H9 (cell line): ENCODE results near the gene PMS1. TPM values are rescaled to one million over a fixed set of nuclear protein-coding genes. Genes with fewer than 3 reads are reported as not detected.

ENCODE experiments used
- DNase-seq: peaks from one replicate; pipeline ENCODE4 v3.0.0-alpha.2; 2017
- H2AFZ ChIP-seq: one replicate; pipeline ENCODE4 v1.6.1; 2013; ENCODE audit warnings: mild to moderate bottlenecking, low read length, control low read depth, moderate library complexity
- H2AK5ac ChIP-seq: 2 replicates; pipeline ENCODE4 v1.6.1; 2013; ENCODE audit warnings: low read length, control low read depth, mixed read lengths; ENCODE audit not compliant: insufficient read length
- H2BK120ac ChIP-seq: one replicate; pipeline ENCODE4 v1.6.1; 2013; ENCODE audit warnings: low read depth, mild to moderate bottlenecking, low read length, control low read depth, inconsistent platforms; ENCODE audit not compliant: poor library complexity, severe bottlenecking
- H2BK12ac ChIP-seq: 2 replicates; pipeline ENCODE4 v1.6.1; 2013; ENCODE audit warnings: low read length, control low read depth, mixed read lengths, low read depth; ENCODE audit not compliant: insufficient read length
- H2BK15ac ChIP-seq: 2 replicates; pipeline ENCODE4 v1.6.1; 2013; ENCODE audit warnings: low read depth, low read length, control low read depth
- H2BK20ac ChIP-seq: one replicate; pipeline ENCODE4 v1.6.1; 2013; ENCODE audit warnings: low read depth, mild to moderate bottlenecking, low read length, control low read depth, inconsistent platforms; ENCODE audit not compliant: poor library complexity, severe bottlenecking
- H2BK5ac ChIP-seq: 2 replicates; pipeline ENCODE4 v1.6.1; 2013; ENCODE audit warnings: low read length, control low read depth, mixed read lengths; ENCODE audit not compliant: insufficient read length
- H3K14ac ChIP-seq: 2 replicates; pipeline ENCODE4 v1.6.1; 2013; ENCODE audit warnings: low read length, control low read depth; ENCODE audit not compliant: insufficient read depth
- H3K18ac ChIP-seq: 2 replicates; pipeline ENCODE4 v1.6.1; 2013; ENCODE audit warnings: low read depth, mild to moderate bottlenecking, mixed read lengths, low read length, control low read depth; ENCODE audit not compliant: insufficient read length
- H3K23ac ChIP-seq: 2 replicates; pipeline ENCODE4 v1.6.1; 2013; ENCODE audit warnings: low read length, control low read depth, mixed read lengths, low read depth; ENCODE audit not compliant: insufficient read length
- H3K23me2 ChIP-seq: 2 replicates; pipeline ENCODE4 v1.6.1; 2013; ENCODE audit warnings: low read depth, mild to moderate bottlenecking, mixed read lengths, low read length, control low read depth; ENCODE audit not compliant: insufficient read length, poor library complexity, severe bottlenecking
- H3K27ac ChIP-seq: 2 replicates; pipeline ENCODE4 v1.5.1; 2013; ENCODE audit warnings: low read length, control low read depth, mixed read lengths, low read depth; ENCODE audit not compliant: insufficient read length
- H3K27me3 ChIP-seq: 2 replicates; pipeline ENCODE4 v1.6.1; 2013; ENCODE audit warnings: low read length, control low read depth, inconsistent platforms; ENCODE audit not compliant: insufficient read depth
- H3K4ac ChIP-seq: 2 replicates; pipeline ENCODE4 v1.6.1; 2013; ENCODE audit warnings: low read depth, mild to moderate bottlenecking, control low read depth, inconsistent platforms, low read length, moderate library complexity
- H3K4me1 ChIP-seq: 2 replicates; pipeline ENCODE4 v1.6.1; 2013; ENCODE audit warnings: low read length, control low read depth, inconsistent platforms; ENCODE audit not compliant: insufficient read depth
- H3K4me2 ChIP-seq: 2 replicates; pipeline ENCODE4 v1.6.1; 2013; ENCODE audit warnings: low read length, control low read depth, mixed read lengths; ENCODE audit not compliant: insufficient read length, insufficient read depth
- H3K56ac ChIP-seq: 2 replicates; pipeline ENCODE4 v1.6.1; 2013; ENCODE audit warnings: low read depth, mild to moderate bottlenecking, mixed read lengths, low read length, control low read depth; ENCODE audit not compliant: insufficient read length
- H3K79me1 ChIP-seq: 2 replicates; pipeline ENCODE4 v1.6.1; 2013; ENCODE audit warnings: low read depth, mild to moderate bottlenecking, moderate library complexity, low read length, control low read depth, inconsistent platforms; ENCODE audit not compliant: insufficient read depth, poor library complexity, severe bottlenecking
- H3K79me2 ChIP-seq: 2 replicates; pipeline ENCODE4 v1.6.1; 2013; ENCODE audit warnings: low read length, control low read depth, inconsistent platforms; ENCODE audit not compliant: insufficient read depth
- H3K9ac ChIP-seq: 2 replicates; pipeline ENCODE4 v1.6.1; 2013; ENCODE audit warnings: low read length, control low read depth, mixed read lengths; ENCODE audit not compliant: insufficient read length; ENCODE audit errors: extremely low read depth
- H3K9me3 ChIP-seq: one replicate; pipeline ENCODE4 v1.6.1; 2013; ENCODE audit warnings: low read depth, low read length, inconsistent platforms; ENCODE audit not compliant: control insufficient read depth
- H3T11ph ChIP-seq: one replicate; pipeline ENCODE4 v1.6.1; 2013; ENCODE audit warnings: mild to moderate bottlenecking, low read length, control low read depth, inconsistent platforms
- H4K20me1 ChIP-seq: one replicate; pipeline ENCODE4 v1.6.1; 2013; ENCODE audit not compliant: control insufficient read depth, insufficient read length, insufficient read depth
- H4K5ac ChIP-seq: 2 replicates; pipeline ENCODE4 v1.6.1; 2013; ENCODE audit warnings: low read depth, mild to moderate bottlenecking, mixed read lengths, low read length, control low read depth; ENCODE audit not compliant: insufficient read length
- H4K8ac ChIP-seq: replicated peaks from 2 replicates; pipeline ENCODE4 v1.6.1; 2013; ENCODE audit warnings: low read length, control low read depth, mixed read lengths, low read depth; ENCODE audit not compliant: insufficient read length
- H4K91ac ChIP-seq: 2 replicates; pipeline ENCODE4 v1.6.1; 2013; ENCODE audit warnings: low read depth, mild to moderate bottlenecking, moderate library complexity, mixed read lengths, low read length, control low read depth; ENCODE audit not compliant: insufficient read length
- H3K27ac Mint-ChIP-seq, 3 experiments: 2 replicates in 2 of 3; 3 replicates in 1 of 3; pipeline ENCODE4 v1.8.0; 2020 to 2021; ENCODE audit warnings: mixed read lengths in 3 of 3, mild to moderate bottlenecking in 1 of 3, moderate library complexity in 1 of 3
- H3K27me3 Mint-ChIP-seq: 2 replicates; pipeline ENCODE4 v1.8.0; 2021; ENCODE audit warnings: low read depth, mild to moderate bottlenecking, moderate library complexity, mixed read lengths
- H3K36me3 Mint-ChIP-seq, 3 experiments: 2 replicates in 2 of 3; 3 replicates in 1 of 3; pipeline ENCODE4 v1.8.0; 2020 to 2021; ENCODE audit warnings: low read depth in 3 of 3, mixed read lengths in 3 of 3; ENCODE audit not compliant: insufficient read depth in 1 of 3
- H3K4me1 Mint-ChIP-seq, 2 experiments: 2 replicates each; pipeline ENCODE4 v1.8.0; 2020; ENCODE audit warnings: mixed read lengths in 2 of 2
- H3K4me3 Mint-ChIP-seq, 2 experiments: 2 replicates in 1 of 2; 3 replicates in 1 of 2; pipeline ENCODE4 v1.8.0; 2020 to 2021; ENCODE audit warnings: mild to moderate bottlenecking in 2 of 2, mixed read lengths in 2 of 2, moderate library complexity in 1 of 2
- H3K9me3 Mint-ChIP-seq, 2 experiments: 2 replicates in 1 of 2; 3 replicates in 1 of 2; pipeline ENCODE4 v1.8.0; 2020; ENCODE audit warnings: mild to moderate bottlenecking in 2 of 2, mixed read lengths in 2 of 2, moderate library complexity in 1 of 2
- CTCF ChIP-seq: fragments of 200-600 bp; sonication (generic); conservative IDR thresholded peaks from 3 replicates; pipeline ENCODE4 v1.8.0; 2021; ENCODE audit warnings: antibody characterized with exemption, mild to moderate bottlenecking
- WGBS: extraction: QIAGEN DNeasy Blood & Tissue Kit; methylation state at CpG from one replicate; pipeline ENCODE4 v1.1.7; 2013; ENCODE audit warnings: missing lambda C conversion rate, low lambda C conversion rate, mixed read lengths; ENCODE audit not compliant: insufficient read length; ENCODE audit errors: extremely low coverage; 5-methylcytosine and 5-hydroxymethylcytosine counted together
- total RNA-seq: library from RNA; stranded (reverse); gene quantifications from 2 replicates; pipeline ENCODE4 v1.2.1, GENCODE V29; 2021

Gene PMS1
- total RNA-seq, 1 experiment from 2014 or later = 47.2 TPM

DNA sequence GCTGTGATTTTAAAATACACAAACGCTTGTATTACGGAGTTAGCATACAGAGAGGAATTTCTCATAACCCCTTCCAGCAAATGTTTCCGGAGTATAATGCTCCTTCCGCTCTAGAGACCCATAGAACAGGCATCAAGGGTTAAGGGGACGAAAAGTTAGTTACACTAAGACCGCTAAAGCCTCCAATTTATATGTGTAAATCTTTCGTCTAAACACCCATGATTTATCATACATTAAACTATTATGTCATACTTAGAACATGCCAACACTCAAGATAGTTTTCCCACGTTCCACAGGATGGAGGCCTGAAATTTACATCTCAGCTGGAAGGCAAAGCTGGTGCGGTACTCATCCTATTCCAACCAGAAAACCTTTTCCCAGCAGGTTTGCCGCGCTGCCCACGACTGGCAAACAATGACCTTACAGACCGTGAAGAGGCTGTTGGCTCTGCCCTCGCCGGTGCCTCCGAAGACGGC, 761 bp upstream of the PMS1 start:
- no peak overlapping the region for H2BK12ac ChIP-seq
- H3K9me3 ChIP-seq = no peaks in the 10 kb centered on the region
- no peak overlapping the region for H4K8ac ChIP-seq
- no CpG with 5 or more reads among the region's 17 CpGs for WGBS
- no peaks in the 10 kb centered on the region; the same call in 1 of the 2 replicates for H3K4me1 ChIP-seq
- no peak overlapping the region for H2BK5ac ChIP-seq
- peak overlapping the region; percentile 37 for H3K27ac ChIP-seq
- H2BK15ac ChIP-seq = no peak overlapping the region
- H4K91ac ChIP-seq = no peak overlapping the region
- H3K4me3 Mint-ChIP-seq = peak overlapping the region; percentile 88 to 90
- H3K14ac ChIP-seq = peak overlapping the region; percentile 99
- peaks cover 19 to 25% of the 10 kb centered on the region in 2 experiments for H3K4me1 Mint-ChIP-seq
- H3K27me3 ChIP-seq = no peaks in the 10 kb centered on the region
- H4K5ac ChIP-seq = no peak overlapping the region
- no peak overlapping the region for H3T11ph ChIP-seq
- no peak overlapping the region for H2BK20ac ChIP-seq
- peak overlapping the region; percentile 89 to 97 (median 96); a peak in 6 of 7 replicates for H3K27ac Mint-ChIP-seq
- H3K4me2 ChIP-seq = peak overlapping the region; percentile 63
- H3K23me2 ChIP-seq = peaks cover 9% of the 10 kb centered on the region
- H2AFZ ChIP-seq = no peak overlapping the region
- no peak overlapping the region for H3K23ac ChIP-seq
- H3K4ac ChIP-seq = no peak overlapping the region
- H3K9me3 Mint-ChIP-seq = no peaks in the 10 kb centered on the region
- H2AK5ac ChIP-seq = no peak overlapping the region
- no peak for DNase-seq
- H2BK120ac ChIP-seq = no peak overlapping the region
- no peaks in the 10 kb centered on the region for H4K20me1 ChIP-seq
- no peak for TF ChIP-seq CTCF
- H3K79me1 ChIP-seq = peaks cover 7% of the 10 kb centered on the region
- peak overlapping the region; percentile 88 for H3K18ac ChIP-seq
- peak overlapping the region; percentile 83 for H3K9ac ChIP-seq
- peaks cover 30 to 60% (median 56%) of the 10 kb centered on the region in 3 experiments for H3K36me3 Mint-ChIP-seq
- H3K56ac ChIP-seq = no peak overlapping the region
- H3K79me2 ChIP-seq = peaks cover 22% of the 10 kb centered on the region
- H3K27me3 Mint-ChIP-seq = no peaks in the 10 kb centered on the region
